Activated naive CD8-positive, alpha-beta T cell treated with anti-CD3 and anti-CD28 coated beads, Interleukin-2, amount 50 U/mL, for 16 hours (primary cell): ENCODE results near the gene TSPAN18.
A peak's percentile ranks its signal among the peaks of the same experiment; 100 is the strongest.

Experiments used
- DNase-seq: peaks from one replicate; pipeline ENCODE4 v3.0.0-alpha.2; 2020; ENCODE audit warnings: low read depth, low spot score

Gene TSPAN18

GRCh38 chr11:44942029-44942955, 215.5 kb downstream of the TSPAN18 start:
- no peak for DNase-seq

GRCh38 chr11:44943118-44943517, 216.4 kb downstream of the TSPAN18 start:
- DNase-seq: no peak

GRCh38 chr11:44943696-44944095, 216.9 kb downstream of the TSPAN18 start:
- DNase-seq: no peak

GRCh38 chr11:44944181-44944852, 217.6 kb downstream of the TSPAN18 start:
- DNase-seq: no peak

- no peak for DNase-seq
Measured at GRCh38 chr11:44944853-44945235, 218.1 kb downstream of the TSPAN18 start.

GRCh38 chr11:44945666-44946065, 218.9 kb downstream of the TSPAN18 start:
- DNase-seq: no peak

- no peak for DNase-seq
Measured at GRCh38 chr11:44946263-44946662, 219.5 kb downstream of the TSPAN18 start.

GRCh38 chr11:44947114-44947513, 220.4 kb downstream of the TSPAN18 start:
- DNase-seq: no peak

GRCh38 chr11:44948155-44948554, 221.4 kb downstream of the TSPAN18 start:
- no peak for DNase-seq

GRCh38 chr11:44949160-44950030, 222.6 kb downstream of the TSPAN18 start:
- DNase-seq: no peak

- DNase-seq: no peak
Measured at GRCh38 chr11:44950031-44950624, 223.4 kb downstream of the TSPAN18 start.

GRCh38 chr11:44950625-44951476, 224.1 kb downstream of the TSPAN18 start, which contains the start of gene TP53I11:
TSS of gene TP53I11 (minus strand) at chr11:44950883. CDS start at chr11:44938335, 12,548 bp downstream.
- peak; percentile 12 for DNase-seq

- no peak for DNase-seq
Measured at GRCh38 chr11:44952082-44952481, 225.3 kb downstream of the TSPAN18 start.

GRCh38 chr11:44952500-44953260, 225.9 kb downstream of the TSPAN18 start:
- no peak for DNase-seq

GRCh38 chr11:44954051-44954906, 227.5 kb downstream of the TSPAN18 start:
- DNase-seq: no peak

GRCh38 chr11:44955015-44955738, 228.4 kb downstream of the TSPAN18 start:
- no peak for DNase-seq

GRCh38 chr11:44957040-44957515, 230.3 kb downstream of the TSPAN18 start:
- DNase-seq: no peak
